ENCODE results near the gene SYVN1.
"Not testable (repeated sequence)": the region's sequence is repeated elsewhere in the genome, so short reads cannot be mapped to it uniquely, and the experiment has no call there.

SYVN1 gene

DNA sequence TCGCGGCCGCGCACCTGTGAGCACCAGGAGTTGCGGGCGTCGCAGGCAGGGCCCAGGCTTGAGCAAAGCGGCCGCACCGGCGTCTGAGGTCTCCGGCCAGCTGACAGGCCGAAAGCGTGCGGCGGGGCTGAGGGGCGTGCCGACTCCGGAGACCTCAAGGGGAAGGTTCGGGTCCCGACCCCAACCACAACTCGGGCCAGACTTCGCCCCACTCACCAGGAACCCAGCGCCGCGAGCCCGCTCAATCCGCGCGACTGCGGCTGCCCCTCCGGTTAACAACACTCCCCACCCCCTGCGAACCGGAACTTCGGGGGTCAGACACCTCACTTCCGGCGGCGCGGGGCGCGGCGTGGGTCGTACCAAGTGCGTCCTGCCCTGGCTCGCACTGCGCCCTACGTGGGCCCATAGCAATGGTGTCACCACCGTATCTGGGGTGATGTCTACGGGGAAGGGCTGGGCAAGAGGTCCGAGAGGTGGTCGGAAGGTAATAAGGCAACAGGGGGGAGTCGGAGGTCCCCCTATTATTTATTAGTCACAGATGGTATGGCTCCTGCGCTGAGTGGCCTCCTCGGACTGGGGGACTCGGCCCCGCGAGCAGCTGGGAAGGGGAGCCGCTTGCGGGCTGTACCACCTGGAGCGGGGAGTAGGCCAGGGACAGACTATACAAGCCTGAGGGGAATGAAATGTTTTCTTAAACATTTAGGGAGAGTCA, at the start of gene SYVN1:
TSS of gene SYVN1 (minus strand) at position 280 of the 712 bp plus-strand sequence. CDS start 918 bp downstream, outside the sequence.
- peak; percentile 88 for DNase-seq

GRCh38 chr11:65183201-65183891, 49.0 kb upstream of the SYVN1 start:
- DNase-seq, result no peak

DNA sequence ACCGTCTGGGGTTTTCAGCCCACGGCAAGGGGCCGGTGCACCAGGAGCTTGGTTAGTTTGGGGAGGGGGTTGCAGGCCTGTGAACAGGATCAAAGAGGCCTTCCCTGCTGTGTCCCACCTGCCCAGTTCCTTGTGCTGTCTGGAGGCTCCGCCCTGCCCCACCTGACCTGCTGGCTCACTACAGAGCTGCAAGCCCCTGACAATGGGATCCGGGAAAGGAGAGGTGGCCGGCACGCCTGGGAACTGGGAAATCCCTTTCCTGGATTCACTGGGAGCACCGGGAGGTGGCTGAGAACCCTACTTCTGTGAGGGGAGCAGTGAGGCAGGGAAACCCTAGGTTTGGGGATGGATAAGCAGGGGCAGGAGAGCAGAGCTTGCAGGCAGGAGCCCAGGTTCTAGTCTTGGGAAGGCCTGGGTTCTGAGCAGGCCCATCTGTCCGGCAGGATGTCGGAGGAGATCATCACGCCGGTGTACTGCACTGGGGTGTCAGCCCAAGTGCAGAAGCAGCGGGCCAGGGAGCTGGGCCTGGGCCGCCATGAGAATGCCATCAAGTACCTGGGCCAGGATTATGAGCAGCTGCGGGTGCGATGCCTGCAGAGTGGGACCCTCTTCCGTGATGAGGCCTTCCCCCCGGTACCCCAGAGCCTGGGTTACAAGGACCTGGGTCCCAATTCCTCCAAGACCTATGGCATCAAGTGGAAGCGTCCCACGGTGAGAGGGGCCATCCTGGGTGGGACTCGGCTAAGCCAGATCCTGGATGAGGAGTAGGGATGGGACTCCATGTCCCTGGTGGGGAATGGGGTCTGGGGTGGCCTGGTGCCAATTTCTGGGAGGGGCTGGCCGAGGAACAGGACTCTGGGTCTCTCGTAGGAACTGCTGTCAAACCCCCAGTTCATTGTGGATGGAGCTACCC, 48.2 kb upstream of the SYVN1 start:
- DNase-seq, result no peak

DNA sequence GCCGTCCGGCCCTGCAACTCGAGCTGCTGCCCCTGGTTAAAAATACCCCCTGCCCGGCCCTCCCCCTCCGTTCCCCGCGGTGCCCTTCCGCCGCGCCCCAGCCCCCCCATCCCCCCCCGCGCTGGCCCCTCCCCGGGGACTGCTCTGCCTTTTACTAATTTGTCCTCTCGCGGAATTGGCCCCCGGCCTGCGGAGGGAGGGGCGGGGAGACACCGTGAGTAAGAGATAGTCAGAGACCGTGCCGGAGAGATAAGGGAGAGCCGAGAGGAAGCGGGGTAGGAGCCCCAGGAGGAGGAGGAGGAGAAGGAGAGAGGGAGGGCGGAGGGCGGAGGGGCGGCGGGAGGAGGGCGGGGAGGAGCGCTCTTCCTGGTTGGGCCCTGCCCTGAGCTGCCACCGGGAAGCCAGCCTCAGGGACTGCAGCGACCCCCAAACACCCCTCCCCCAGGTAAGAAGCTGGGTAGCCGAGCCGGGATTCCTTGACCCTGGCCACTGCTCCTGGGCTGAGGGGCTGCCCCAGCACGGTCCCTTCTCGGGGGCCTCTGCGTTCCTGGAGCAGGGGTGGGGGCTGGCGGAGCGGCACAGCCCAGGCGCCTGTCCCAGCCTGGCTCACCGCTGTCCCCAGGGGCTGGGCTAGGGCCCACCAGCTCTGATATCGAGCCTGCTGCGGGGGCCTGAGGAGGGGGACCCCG, 47.4 kb upstream of the SYVN1 start, which contains the start of gene CAPN1:
TSS of gene CAPN1 (plus strand) at position 360 of the 689 bp plus-strand sequence. CDS start 774 bp downstream, outside the sequence.
- DNase-seq, result peak; percentile 93

DNA sequence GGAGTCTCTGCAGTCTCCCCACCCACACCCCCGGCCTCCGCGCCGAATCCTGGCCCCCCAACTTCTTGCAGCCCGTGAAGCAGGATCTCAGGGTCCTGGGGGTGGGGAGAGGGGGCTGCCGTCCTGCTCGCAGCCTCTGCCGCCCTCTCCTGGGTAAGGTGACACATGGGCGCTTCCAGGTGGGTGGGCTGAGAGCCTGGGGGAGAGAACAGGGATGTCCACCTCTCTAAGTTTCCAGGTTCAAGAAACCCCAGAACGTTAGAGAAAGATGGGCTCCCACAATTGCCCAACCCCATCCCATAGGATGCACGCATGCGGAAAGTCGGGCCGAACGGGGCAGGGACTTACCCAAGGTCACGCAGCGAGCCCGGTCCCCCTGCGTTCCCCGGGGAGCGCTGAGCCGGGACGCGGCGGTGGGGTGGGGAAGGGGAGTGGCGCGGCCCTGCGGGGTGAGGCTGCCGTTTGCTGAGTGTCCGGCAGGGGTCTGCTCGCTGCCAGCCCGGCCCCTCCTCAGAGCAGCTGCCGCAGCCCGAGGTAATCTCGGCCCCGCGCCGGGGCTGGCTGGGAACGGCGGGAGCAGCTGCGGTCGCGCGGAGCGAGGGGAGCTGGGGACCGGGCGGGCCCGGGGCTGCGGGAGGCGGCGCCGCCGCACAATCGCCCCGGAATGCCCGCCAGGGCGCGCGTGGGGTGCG, 46.7 kb upstream of the SYVN1 start:
- peak; percentile 57 for DNase-seq

DNA sequence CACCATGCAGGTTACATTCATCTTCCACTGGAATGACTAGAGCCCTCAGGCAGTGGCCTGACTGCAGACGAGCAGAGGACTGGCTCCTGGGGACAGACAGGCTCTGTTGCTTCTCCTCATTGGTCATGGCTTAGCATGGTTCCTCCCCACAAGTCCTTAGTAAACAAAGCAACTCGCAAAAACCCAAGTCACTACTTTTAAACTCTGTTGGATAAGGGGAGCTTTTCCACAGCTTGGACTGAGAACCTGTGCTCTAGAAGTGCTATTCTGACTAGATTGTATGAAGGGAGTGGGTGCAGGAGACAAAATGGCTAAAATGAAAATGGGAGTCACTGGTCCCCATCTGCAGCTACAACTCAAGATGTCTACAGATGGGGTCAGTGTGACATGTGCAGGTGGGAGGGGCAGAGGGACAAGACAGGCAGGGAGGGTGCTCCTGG, 40.3 kb upstream of the SYVN1 start:
- DNase-seq, result not testable (repeated sequence)

GRCh38 chr11:65172600-65172999, 38.3 kb upstream of the SYVN1 start:
- DNase-seq, result no peak

DNA sequence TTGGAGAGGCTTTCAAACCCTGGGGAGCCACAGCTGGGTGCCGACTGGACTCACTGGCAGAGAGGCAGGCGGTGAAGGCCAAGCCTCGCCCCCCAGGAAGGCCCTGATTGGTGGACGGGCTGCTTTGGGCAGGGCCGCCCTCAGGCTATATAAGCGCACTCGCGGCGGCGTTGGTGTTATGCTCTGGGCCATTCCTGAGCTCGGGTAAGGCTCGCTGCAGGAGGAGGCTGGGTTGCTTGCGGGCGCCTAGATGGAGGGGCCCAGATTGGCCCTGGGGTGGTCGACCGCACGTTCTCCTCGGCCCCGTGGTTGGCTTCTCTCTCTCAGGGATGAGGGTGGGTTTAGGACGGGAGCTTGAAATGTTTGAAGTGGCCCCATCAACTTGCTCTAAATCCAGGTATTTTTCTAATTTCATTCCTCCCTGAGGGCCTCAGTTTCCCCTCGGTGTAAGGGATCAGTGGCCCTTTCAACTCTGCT, 35.8 kb upstream of the SYVN1 start, which contains the start of gene SPDYC:
TSS of gene SPDYC (plus strand) at position 176 of the 477 bp plus-strand sequence. CDS start 1,125 bp downstream, outside the sequence.
- no peak for DNase-seq

DNA sequence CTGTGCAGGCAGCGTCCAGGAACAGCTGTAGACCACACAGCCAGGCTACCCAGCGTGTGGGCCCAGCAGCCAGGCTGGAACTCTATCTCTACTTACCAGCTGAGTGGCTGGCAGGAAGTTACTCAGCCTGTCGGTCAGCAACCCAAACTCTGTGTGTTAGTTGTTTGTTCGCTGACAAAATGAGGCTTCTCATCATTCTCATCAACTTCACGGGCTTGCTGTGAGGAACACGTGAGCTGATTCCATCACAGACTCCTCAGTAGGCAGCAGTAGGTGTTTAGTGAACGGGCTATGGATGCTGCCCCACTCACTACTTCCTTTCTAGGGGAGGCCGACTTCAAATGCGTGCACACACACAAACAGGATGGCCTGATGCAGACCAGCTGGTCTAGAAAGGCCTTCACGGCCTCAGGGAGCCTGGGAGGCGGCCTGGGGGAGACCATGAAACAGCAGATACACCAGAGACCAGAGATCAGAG, 34.9 kb upstream of the SYVN1 start:
- peak; percentile 24 for DNase-seq

DNA sequence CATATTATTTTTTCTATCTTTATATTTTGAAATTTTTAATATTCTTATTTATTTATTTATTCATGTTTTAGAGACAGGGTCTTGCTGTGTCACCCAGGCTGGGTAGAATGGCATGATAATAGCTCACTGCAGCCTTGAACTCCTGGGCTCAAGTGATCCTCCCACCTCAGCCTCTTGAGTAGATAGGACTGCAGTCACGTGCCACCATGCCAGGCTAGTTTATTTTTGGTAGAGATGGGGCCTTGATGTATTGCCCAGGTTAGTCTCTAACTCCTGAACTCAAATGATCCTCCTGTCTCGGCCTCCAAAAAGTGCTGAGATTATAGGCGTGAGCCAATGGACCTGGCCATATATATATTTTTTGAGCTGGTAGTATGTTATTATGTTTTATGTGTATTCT, 33.3 kb upstream of the SYVN1 start:
- no peak for DNase-seq

DNA sequence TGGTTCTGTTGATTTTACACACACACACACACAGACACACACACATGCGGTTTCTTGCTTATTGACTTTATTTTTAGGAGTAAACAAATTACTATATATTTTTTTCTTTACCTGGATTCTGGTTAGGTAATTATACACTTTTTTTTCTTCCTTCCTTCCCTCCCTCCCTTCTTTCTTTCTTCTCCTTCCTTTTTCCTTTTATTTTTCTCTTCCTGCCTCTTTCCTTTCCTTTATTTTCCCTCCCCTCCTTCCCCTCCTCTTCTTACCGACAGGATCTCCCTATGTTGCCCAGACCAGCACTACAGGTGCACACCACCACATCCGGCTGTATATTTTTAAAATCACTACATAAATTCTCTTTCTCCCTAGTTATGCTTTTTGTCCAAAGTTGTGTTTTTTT, 32.6 kb upstream of the SYVN1 start:
- no peak for DNase-seq

GRCh38 chr11:65165410-65166317, 31.3 kb upstream of the SYVN1 start:
- no peak for DNase-seq

DNA sequence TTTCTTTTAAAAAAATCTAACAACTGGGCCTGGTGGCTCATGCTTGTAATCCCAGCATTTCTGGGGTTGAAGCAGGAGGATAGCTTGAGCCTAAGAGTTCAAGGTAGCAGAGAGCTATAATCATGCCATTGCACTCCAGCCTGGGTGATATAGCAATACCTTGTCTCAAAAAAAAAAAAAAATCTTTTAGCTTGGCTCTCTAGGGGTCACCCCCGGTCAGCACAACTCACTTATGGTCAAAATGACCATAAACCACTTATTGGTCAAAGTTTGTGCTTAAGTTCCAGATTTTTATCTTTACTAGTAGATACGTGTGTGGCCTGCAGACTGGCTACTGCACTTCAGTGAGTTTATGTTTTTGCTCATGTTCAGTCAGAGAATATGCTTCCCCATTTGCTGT, 29.4 kb upstream of the SYVN1 start:
- no peak for DNase-seq

DNA sequence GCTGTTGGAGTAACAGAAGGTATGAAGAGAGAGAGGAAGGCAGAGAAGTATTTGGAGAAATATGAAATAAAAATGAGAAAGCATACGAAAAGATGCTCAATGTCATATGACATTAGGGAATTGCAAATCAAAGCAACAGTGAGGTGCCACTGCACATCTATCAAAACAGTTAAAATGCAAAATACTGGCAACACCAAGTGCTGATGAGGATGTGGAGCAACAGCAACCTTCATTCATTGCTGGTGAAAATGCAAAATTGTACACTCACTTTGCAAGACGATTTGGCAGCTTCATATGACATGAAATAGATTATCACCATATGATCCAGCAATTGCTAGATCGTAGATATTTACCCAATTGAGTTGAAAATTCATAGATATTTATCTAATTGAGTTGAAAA, 26.3 kb upstream of the SYVN1 start:
- no peak for DNase-seq

DNA sequence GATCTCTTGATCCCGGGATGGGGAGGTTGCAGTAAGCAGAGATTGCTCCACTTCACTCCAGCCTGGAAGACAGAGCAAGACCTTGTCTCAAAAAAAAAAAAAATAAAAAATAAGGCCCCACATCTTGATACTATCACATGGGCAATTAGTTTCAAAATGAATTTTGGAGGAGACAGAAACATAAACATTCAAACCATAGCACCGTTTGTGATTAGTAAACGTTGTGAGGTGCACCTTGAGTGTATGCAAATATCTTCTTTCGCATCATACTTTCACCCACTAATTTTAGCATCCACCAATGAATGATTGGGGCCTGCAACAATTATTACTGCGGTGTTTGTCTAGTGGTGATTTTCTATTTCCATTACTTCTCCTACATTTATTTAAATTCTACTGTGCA, 24.7 kb upstream of the SYVN1 start:
- no peak for DNase-seq

DNA sequence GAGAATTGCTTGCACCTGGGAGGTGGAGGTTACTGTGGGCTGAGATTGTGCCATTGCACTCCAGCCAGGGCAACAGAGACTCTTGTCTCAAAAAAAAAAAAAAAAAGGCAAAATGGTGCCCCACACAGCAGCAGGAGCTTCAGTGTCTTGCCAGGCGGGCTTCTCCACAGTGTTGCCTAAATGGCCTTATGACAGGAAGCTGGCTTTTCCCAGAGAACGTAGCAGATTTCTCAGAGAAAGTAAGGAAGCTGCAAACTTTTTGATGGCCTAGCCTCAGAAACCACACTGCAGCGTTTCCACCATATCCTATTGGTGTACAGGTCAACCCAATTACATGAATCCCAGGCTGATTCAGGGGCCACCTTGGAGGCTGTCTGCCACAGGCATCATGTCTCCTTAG, 23.0 kb upstream of the SYVN1 start:
- no peak for DNase-seq

- no peak for DNase-seq
Measured at GRCh38 chr11:65156926-65157325, 22.6 kb upstream of the SYVN1 start.

DNA sequence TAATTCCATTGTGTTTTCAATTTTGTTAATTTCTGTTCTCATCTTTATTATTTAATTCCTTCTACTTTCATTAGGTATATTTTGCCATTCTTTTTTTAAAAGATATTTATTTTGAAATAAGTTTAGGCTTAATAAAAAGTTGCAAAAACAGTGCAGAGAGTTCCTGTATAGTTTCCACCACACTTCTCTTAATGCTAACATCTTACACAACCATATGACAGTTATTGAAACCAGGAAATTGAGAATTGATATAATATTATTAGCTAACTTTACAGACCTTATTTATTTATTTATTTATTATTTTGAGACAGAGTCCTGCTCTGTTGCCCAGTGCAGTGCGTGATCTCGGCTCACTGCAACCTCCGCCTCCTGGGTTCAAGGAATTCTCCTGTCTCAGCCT, 21.9 kb upstream of the SYVN1 start:
- no peak for DNase-seq

GRCh38 chr11:65152122-65152521, 17.8 kb upstream of the SYVN1 start:
- DNase-seq, result no peak

DNA sequence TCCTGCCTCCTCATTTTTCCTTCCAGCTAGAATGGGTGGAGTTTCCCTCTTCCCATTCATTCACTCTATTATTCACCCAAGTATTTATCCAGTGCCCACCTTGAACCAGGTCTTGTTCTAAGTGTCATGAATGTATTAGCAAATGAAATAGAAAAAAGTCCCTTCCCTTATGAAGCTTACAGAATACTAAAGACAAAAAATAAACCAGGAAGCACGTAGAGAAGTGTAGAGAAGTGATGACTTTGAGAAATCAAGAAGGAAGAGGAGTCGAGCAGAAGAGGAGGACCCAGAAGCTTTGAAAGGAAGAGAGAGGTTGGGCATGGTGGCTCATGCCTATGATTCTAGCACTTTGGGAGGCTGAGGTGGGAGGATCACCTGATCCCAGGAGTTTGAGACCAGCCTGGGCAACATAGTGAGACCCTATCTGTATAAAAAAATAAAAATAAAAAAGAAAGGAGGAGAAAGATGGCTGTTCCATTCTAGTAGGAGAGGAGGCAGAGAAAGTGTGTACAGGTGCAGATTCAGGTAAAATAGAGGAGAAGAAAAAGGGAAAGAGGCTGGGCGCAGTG, 17.1 kb upstream of the SYVN1 start:
- DNase-seq, result no peak

Data from fibroblast of skin of right quadriceps (primary cell).